Measurements from ENCODE around the gene ACTR2. TPM values are rescaled to one million over a fixed set of nuclear protein-coding genes. Genes with fewer than 3 reads are reported as not detected.

The ACTR2 gene
- total RNA-seq, 6 experiments from 2014 or later = 42.9 to 114 (median 69.8) TPM

GRCh38 chr2:65212619-65213018 lies 15.0 kb upstream of the ACTR2 start:
- intact Hi-C loops (cut with DNase I) = no loop called here
- ATAC-seq (no peak), DNase-seq (no peak)
- no peaks in the 10 kb centered on the region for H3K9me3 ChIP-seq
- no peak overlapping the region for H3K27ac ChIP-seq
- no peaks in the 10 kb centered on the region for H3K36me3 ChIP-seq
- no peak overlapping the region for H3K4me3 ChIP-seq
- H3K27me3 ChIP-seq = no peaks in the 10 kb centered on the region
- no peak for TF ChIP-seq CTCF (IDR thresholded peaks at IDR 0.05)
- TF ChIP-seq POLR2A (IDR thresholded peaks at IDR 0.05) = no peak
- no peaks in the 10 kb centered on the region for H3K4me1 ChIP-seq

- TF ChIP-seq CTCF (IDR thresholded peaks at IDR 0.05) = no peak
- TF ChIP-seq POLR2A (IDR thresholded peaks at IDR 0.05) = no peak
- H3K9me3 ChIP-seq = no peaks in the 10 kb centered on the region
- intact Hi-C loops (cut with DNase I) = no loop called here
- no peak for DNase-seq
- H3K27me3 ChIP-seq = no peaks in the 10 kb centered on the region
- ATAC-seq = no peak
- no peak overlapping the region for H3K4me3 ChIP-seq
- WGBS (ENCODE audit: insufficient coverage, low coverage, low lambda C conversion rate, missing lambda C conversion rate) = 94% methylated on average over 9 of the region's 9 CpGs
- no peak overlapping the region for H3K27ac ChIP-seq
- no peaks in the 10 kb centered on the region for H3K4me1 ChIP-seq
- no peaks in the 10 kb centered on the region for H3K36me3 ChIP-seq
These were observed 14.6 kb upstream of the ACTR2 start for GRCh38 chr2:65213035-65213434.

- TF ChIP-seq CTCF (IDR thresholded peaks at IDR 0.05) (no peak), POLR2A (IDR thresholded peaks at IDR 0.05) (no peak)
- no peak for DNase-seq
- no peaks in the 10 kb centered on the region for H3K4me1 ChIP-seq
- 88% methylated on average over 1 of the region's 1 CpG for WGBS (ENCODE audit: insufficient coverage, low coverage, low lambda C conversion rate, missing lambda C conversion rate)
- no peak overlapping the region for H3K4me3 ChIP-seq
- ATAC-seq = no peak
- no peaks in the 10 kb centered on the region for H3K27me3 ChIP-seq
- intact Hi-C loops (cut with DNase I) = no loop called here
- no peaks in the 10 kb centered on the region for H3K9me3 ChIP-seq
- no peaks in the 10 kb centered on the region for H3K36me3 ChIP-seq
- H3K27ac ChIP-seq = no peak overlapping the region
These were observed 13.3 kb upstream of the ACTR2 start for GRCh38 chr2:65214361-65214760.

- Histone ChIP-seq H3K4me1 (no peaks in the 10 kb centered on the region), H3K9me3 (no peaks in the 10 kb centered on the region), H3K27me3 (no peaks in the 10 kb centered on the region), H3K27ac (no peak overlapping the region), H3K4me3 (no peak overlapping the region), H3K36me3 (no peaks in the 10 kb centered on the region)
- intact Hi-C loops (cut with DNase I) = no loop called here
- 100% methylated on average over 2 of the region's 2 CpGs for WGBS (ENCODE audit: insufficient coverage, low coverage, low lambda C conversion rate, missing lambda C conversion rate)
- ATAC-seq (no peak), DNase-seq (no peak)
- TF ChIP-seq CTCF (IDR thresholded peaks at IDR 0.05) (no peak), POLR2A (IDR thresholded peaks at IDR 0.05) (no peak)
These were observed 12.8 kb upstream of the ACTR2 start for GRCh38 chr2:65214843-65215242.

- no peak overlapping the region for H3K27ac ChIP-seq
- intact Hi-C loops (cut with DNase I) = no loop called here
- no peaks in the 10 kb centered on the region for H3K27me3 ChIP-seq
- ATAC-seq (no peak), DNase-seq (no peak)
- H3K4me1 ChIP-seq = no peaks in the 10 kb centered on the region
- H3K9me3 ChIP-seq = no peaks in the 10 kb centered on the region
- no peak for TF ChIP-seq POLR2A (IDR thresholded peaks at IDR 0.05)
- TF ChIP-seq CTCF (IDR thresholded peaks at IDR 0.05) = no peak
- H3K36me3 ChIP-seq = no peaks in the 10 kb centered on the region
- no peak overlapping the region for H3K4me3 ChIP-seq
- WGBS (ENCODE audit: insufficient coverage, low coverage, low lambda C conversion rate, missing lambda C conversion rate) = 90% methylated on average over 3 of the region's 3 CpGs
These were observed 11.7 kb upstream of the ACTR2 start for GRCh38 chr2:65215946-65216345.

Measured in right lobe of liver (tissue), 6 donors.